ENCODE data around the gene UQCC3.
A peak's percentile ranks its signal among the peaks of the same experiment; 100 is the strongest.
"Not testable (repeated sequence)": the region's sequence is repeated elsewhere in the genome, so short reads cannot be mapped to it uniquely, and the experiment has no call there.

The UQCC3 gene, protein sequence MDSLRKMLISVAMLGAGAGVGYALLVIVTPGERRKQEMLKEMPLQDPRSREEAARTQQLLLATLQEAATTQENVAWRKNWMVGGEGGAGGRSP

GRCh38 chr11:62671608-62672389 is at the start of gene UQCC3, which contains the start of gene LBHD1:
Gene UQCC3, plus strand, starts transcription at chr11:62671673. Its CDS starts 73 bp downstream, at chr11:62671746.
Gene LBHD1, minus strand, starts transcription at chr11:62672267. Its CDS starts 2,236 bp downstream, at chr11:62670031.
- peak; percentile 82 for DNase-seq

DNA sequence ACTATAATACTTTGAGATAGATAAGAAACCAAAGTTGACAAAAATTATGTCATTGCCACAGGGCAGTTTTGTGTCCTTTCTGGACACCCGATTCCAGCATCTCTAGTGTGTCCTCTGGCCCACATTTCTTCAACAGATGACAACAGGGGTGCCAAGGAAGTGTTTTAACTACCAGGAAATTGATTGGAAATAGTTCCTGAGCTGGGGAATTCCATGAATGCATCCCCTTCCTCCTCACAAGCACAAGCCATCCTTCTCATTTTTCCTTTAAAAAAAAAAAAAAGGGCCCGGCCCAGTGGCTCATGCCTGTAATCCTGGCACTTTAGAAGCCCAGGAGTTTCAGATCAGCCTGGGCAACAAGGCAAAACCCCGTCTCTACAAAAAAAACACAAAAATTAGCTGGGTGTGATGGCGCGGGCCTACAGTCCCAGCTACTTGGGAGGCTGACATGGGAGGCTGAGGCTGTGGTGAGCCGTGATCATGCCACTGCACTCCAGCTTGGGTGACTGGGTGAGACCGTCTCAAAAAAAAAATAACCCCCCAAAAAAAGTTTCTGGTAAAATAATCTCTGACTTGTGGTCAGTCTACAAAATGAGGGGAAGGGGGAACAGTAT is 48.9 kb upstream of the UQCC3 start:
- DNase-seq, result no peak

DNA sequence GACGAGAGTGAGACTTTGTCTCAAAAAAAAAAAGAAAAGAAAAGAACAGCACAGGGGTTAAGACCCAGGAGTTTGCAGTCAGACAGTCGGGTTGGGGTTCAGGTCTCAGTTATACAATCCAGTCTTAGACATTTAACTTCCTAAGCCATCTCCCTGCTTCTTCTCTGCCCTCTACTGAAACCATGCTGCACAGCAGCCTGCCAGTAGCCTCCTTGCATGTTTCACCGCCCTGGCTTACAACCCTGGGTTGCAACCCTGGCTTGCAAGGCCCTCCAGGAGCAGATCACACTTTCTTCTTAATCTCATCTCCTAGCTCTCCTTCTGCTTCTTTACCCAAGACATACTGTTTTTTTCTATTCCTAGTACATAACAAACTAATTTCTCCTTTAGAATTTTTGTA is 43.8 kb upstream of the UQCC3 start:
- no peak for DNase-seq

GRCh38 chr11:62632492-62632891 is 39.0 kb upstream of the UQCC3 start:
- DNase-seq, result no peak

DNA sequence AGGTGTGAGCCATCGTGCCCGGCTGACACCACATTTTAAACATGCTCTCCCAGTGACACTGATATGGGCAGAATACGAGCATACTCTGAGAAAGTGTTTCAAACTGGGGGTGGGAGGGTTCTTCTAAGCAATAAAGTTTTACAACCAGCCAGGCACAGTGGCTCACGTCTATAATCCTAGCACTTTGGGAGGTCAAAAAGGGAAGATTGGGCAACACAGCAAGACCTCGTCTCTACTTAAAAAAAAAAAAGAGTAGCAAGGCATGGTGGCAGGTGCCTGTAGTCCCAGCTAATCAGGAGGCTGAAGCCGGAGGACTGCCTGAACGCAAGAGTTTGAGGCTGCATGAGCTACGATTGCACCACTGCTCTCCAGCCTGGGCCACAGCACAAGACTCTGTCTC is 27.3 kb upstream of the UQCC3 start:
- no peak for DNase-seq

DNA sequence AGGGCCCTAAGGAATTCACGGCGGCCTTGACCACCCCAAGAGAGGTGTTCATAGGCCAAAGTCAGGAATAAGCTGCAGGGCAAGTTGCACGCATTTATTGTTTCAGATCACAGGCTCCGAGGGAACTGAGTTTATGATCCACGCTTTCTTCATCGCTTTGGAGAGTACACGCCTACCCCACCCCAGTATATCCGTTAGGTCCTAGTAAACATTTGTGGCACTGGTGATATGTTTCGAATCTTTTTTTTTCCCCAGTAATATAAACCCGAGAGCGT is 25.9 kb upstream of the UQCC3 start:
- DNase-seq, result no peak

DNA sequence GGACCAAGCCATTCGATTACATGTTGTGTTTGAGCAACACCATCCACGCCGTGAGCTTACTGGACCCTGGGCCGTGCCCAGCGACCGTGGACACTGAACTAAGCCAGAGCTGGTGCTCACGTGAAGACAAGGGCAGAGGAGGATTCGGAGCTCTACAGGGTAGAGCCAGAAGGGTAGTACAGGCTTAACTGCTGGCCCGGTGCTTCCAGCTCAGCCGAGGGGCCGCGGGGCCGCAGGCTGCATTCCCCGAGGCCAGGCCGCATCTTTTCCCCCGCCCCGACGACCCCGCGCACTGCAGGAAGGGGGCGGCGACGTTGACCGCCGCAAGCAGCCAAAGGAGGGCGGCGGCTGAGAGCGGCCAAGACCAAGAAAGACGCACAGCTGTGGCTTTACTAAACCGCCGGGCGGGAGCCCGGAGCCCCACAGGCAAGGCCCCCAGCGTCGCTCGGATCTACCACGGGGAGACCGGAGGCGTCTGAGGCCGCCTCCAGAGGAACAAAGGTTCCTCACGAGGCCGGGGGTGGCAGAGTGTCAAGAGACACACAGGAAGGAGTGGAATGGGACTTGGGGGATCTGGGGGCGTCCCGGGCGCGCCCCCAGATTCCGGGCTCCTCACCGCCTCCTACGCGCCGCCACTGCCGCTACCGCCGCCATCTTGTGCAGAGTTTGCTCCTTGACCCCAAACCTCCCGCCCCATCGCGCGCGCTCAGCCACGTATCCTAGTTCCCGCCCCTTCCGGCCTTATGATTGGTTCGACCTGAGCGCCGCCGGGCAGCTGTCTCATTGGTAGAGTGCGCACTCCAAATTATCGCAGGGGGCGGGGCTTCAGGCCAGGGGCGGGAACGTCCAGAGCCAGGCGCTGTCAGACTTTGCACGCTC is 25.3 kb upstream of the UQCC3 start, which contains the start of gene GANAB:
Gene GANAB, minus strand, starts transcription at position 668 of the 879 bp plus-strand sequence. Its CDS starts 14 bp downstream, at position 654.
- peak; percentile 100 for DNase-seq

GRCh38 chr11:62646825-62647608 is 24.5 kb upstream of the UQCC3 start:
- no peak for DNase-seq

DNA sequence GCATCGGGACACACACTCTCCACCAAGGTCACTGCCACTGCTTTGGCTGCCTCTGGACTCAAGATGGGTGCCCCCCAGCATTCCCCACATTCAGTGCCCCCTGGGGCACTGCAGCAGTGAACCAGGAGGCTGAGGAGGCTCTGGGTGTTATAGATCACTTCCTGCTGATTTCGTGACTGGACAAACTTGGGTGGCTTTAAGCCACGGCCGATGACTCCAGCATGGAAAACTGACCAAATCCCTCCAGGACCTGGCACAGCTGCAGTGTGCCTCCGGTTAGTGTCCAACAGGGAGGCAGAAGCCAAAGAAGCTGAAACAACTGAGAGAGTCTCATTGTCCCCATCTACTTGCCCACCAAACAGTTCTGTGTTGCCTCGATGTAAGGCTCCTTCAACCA is 23.9 kb upstream of the UQCC3 start:
- no peak for DNase-seq

DNA sequence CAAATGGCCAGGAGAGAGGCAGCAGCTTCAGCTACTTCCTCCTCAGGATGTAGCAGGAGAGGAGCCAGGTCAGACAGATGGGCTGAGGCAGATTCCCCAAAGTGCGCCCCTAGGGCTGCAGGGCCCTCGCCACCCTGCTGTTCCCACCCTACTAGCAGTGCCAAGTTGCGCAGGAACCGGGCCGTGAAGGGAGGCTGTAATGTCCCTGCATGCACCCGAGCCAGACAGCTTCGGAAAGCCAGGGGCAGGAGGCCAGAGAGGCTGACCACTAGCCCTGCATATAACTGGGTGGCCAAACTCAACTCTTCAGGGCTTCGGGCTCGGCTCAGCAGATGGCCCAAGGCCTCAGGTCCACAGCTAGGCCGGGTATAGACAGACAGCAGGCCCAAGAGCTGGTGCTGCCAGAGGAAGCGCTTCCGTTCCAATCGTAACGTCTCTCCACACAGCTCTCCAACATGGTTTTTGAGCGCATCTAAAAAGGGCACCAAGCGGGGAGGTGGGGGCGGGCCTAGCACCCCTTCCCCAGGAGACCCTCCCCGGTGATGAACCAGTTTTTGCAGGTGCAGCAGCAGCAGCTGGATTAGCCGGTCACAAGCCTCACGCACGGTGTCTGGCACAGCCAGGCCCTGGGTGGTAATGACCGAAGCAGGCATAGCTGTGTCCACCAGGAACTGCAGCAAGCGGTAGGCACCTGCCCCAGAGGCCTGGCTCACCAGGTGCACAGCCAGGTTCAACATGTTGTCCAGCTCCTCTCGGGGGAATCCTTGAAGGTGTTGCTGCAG is 23.1 kb upstream of the UQCC3 start:
- DNase-seq, result no peak

DNA sequence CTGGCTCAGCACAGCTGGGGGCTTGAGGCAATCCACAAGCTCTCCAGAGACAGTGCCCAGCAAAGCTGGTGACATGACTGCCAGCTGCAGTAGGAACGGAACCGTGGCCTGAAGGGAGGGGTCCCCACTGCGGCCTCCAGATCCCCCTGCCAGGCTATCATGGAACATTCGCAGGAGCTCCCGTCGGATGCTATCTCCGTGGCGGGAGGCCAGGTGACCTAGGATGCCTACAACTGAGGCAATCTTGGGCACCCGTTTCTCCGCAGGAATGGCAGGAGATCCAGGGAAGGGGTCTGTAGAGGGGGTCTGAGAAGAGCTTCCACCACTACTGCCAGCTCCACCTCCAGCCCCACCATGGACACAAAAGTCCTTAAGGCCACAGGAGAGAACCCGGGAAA is 22.5 kb upstream of the UQCC3 start:
- no peak for DNase-seq

DNA sequence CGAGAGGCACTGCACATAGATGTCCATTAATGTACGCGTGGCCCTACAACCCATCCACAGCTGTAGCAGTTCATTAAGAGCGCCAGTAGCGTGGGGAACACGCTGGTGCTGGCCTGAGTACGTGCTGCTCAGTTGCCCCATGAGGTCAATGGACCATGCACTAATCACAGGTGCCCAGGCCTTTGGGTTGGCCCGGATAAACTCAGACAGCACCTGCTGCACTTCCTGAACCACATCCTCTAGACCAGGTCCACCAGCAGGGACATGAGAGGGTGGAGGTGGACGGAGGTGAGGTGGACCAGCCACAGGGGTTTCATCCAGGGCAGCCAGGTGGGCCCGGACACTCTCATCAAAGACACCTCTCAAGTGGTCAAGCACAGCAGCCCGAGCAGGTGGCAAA is 22.0 kb upstream of the UQCC3 start:
- DNase-seq, result no peak

- DNase-seq, result not testable (repeated sequence)
Observed at GRCh38 chr11:62650283-62650682, 21.2 kb upstream of the UQCC3 start.

- no peak for DNase-seq
Observed at GRCh38 chr11:62652161-62653006, 19.1 kb upstream of the UQCC3 start.

DNA sequence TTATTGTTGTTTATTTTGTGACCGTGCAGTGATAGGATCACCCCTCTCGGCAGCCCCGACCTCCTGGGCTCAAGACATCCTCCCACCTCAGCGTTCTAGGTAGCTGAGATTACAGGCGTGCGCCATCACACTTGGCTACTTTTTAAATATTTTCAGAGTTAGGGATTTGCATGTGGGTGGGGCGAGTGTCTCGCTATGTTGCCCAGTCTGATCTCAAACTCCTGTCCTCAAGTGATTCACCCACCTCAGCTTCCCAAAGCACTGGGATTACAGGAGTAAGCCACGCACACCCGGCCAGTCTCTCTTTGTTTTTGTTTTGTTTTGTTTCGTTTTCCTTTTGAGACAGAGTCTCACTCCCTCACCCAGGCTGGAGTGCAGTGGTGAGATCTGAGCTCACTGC is 17.2 kb upstream of the UQCC3 start:
- no peak for DNase-seq

- DNase-seq, result no peak
Observed at GRCh38 chr11:62656796-62657429, 14.6 kb upstream of the UQCC3 start.

DNA sequence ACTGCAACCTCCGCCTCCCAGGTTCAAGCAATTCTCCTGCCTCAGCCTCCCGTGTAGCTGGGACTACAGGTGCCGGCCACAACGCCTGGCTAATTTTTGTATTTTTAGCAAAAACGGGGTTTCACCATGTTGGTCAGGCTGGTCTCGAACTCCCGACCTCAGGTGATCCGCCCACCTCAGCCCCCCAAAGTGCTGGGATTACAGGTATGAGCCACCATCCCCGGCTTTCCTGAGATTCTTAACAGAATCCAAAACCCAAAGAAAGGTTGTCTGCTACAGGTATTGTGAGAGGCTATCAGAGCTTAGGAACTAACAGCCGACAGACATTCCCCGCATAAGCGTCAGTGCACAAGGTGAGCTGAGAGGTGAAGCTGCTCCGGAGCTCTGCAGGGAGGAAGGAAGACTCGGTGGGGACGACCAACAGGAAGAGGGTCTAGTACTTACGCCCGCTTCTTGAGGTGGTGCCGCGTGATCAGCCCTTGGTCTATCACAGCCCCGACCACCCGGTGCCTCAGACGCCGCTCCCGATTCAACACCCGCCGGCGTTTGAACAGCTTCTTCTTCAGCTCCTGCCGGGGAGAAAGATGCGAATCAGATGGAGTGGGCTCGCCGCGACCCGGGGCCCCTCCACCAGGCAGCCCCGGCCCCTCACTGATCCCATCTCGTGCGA is 6.9 kb upstream of the UQCC3 start:
- peak; percentile 67 for DNase-seq

DNA sequence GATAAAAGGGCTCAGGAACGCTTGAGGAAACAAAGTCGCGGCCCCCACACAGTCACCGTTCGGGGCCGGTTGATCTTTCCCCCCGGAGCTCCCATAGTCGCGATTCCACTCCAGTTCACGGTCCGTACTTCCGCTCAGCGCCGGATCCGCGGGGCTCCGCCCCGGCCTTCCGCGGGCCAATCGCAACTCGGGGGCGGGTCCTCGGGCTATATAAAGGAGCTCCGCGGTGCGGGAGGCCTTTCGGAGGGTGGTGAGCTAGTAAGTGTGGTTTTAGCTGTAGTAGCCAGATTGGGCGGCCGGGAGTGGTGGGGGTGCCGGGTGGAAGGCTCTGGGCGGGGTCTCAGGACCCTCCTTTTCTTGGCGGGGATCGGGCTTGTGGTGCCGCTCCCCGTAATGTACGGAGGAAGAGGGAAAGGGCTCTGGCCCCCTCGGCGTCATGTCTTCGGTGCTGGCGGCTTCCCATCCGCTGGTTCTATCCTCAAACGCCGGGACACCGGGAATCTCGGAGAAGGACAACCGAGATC is 6.3 kb upstream of the UQCC3 start, which contains the start of the genes C11orf98 and CSKMT:
Gene C11orf98, minus strand, starts transcription at position 136 of the 524 bp plus-strand sequence. Its CDS starts 41 bp downstream, at position 95.
Gene CSKMT, plus strand, starts transcription at position 238 of the 524 bp plus-strand sequence. CDS start 568 bp downstream, outside the sequence.
- peak; percentile 98 for DNase-seq
